HG02763 (cell line): ENCODE data around the gene LRRC4C.

Source experiments
- ATAC-seq: cut with Tn5 transposase; IDR thresholded peaks from one replicate; pipeline ENCODE4 v1.9.1; 2021; ENCODE audit warnings: mild to moderate bottlenecking, moderate library complexity; ENCODE audit not compliant: unreplicated experiment

Gene LRRC4C

GRCh38 chr11:41334007-41334933 is 125.2 kb downstream of the LRRC4C start:
- ATAC-seq = no peak

- no peak for ATAC-seq
These were observed 126.1 kb downstream of the LRRC4C start for GRCh38 chr11:41333357-41333756.

- ATAC-seq = no peak
These were observed 131.1 kb downstream of the LRRC4C start for GRCh38 chr11:41328324-41328723.

- ATAC-seq = no peak
These were observed 136.0 kb downstream of the LRRC4C start for GRCh38 chr11:41323446-41323845.

- no peak for ATAC-seq
These were observed 138.8 kb downstream of the LRRC4C start for GRCh38 chr11:41320653-41321052.

- no peak for ATAC-seq
These were observed 139.2 kb downstream of the LRRC4C start for GRCh38 chr11:41320238-41320637.

- no peak for ATAC-seq
These were observed 140.0 kb downstream of the LRRC4C start for GRCh38 chr11:41319434-41319833.

GRCh38 chr11:41316751-41317150 is 142.7 kb downstream of the LRRC4C start:
- ATAC-seq = no peak

GRCh38 chr11:41313226-41313625 is 146.2 kb downstream of the LRRC4C start:
- no peak for ATAC-seq

GRCh38 chr11:41309716-41310115 is 149.7 kb downstream of the LRRC4C start:
- peak; percentile 21 for ATAC-seq

- ATAC-seq = peak; percentile 83
These were observed 150.3 kb downstream of the LRRC4C start for GRCh38 chr11:41309111-41309522.

GRCh38 chr11:41308286-41308685 is 151.2 kb downstream of the LRRC4C start:
- ATAC-seq = no peak

- no peak for ATAC-seq
These were observed 152.0 kb downstream of the LRRC4C start for GRCh38 chr11:41307296-41308080.

GRCh38 chr11:41306431-41306830 is 153.0 kb downstream of the LRRC4C start:
- ATAC-seq = no peak

- no peak for ATAC-seq
These were observed 158.4 kb downstream of the LRRC4C start for GRCh38 chr11:41301023-41301422.

GRCh38 chr11:41289408-41289807 is 170.0 kb downstream of the LRRC4C start:
- peak; percentile 57 for ATAC-seq

GRCh38 chr11:41286751-41287150 is 172.7 kb downstream of the LRRC4C start:
- ATAC-seq = no peak

GRCh38 chr11:41284354-41284753 is 175.1 kb downstream of the LRRC4C start:
- ATAC-seq = no peak

- ATAC-seq = no peak
These were observed 176.1 kb downstream of the LRRC4C start for GRCh38 chr11:41283191-41283930.

GRCh38 chr11:41282395-41282794 is 177.1 kb downstream of the LRRC4C start:
- ATAC-seq = no peak

- ATAC-seq = no peak
These were observed 178.2 kb downstream of the LRRC4C start for GRCh38 chr11:41281131-41281742.
